HG02885 (cell line): ENCODE data around the gene KRT79.

Experiments used
- ATAC-seq: cut with Tn5 transposase; IDR thresholded peaks from one replicate; pipeline ENCODE4 v1.9.1; 2021; ENCODE audit warnings: mild to moderate bottlenecking; ENCODE audit not compliant: unreplicated experiment, poor library complexity

Gene KRT79

GRCh38 chr12:52821071-52821730 lies 12.9 kb downstream of the KRT79 start:
- no peak for ATAC-seq

GRCh38 chr12:52820521-52820920 lies 13.6 kb downstream of the KRT79 start:
- no peak for ATAC-seq

DNA sequence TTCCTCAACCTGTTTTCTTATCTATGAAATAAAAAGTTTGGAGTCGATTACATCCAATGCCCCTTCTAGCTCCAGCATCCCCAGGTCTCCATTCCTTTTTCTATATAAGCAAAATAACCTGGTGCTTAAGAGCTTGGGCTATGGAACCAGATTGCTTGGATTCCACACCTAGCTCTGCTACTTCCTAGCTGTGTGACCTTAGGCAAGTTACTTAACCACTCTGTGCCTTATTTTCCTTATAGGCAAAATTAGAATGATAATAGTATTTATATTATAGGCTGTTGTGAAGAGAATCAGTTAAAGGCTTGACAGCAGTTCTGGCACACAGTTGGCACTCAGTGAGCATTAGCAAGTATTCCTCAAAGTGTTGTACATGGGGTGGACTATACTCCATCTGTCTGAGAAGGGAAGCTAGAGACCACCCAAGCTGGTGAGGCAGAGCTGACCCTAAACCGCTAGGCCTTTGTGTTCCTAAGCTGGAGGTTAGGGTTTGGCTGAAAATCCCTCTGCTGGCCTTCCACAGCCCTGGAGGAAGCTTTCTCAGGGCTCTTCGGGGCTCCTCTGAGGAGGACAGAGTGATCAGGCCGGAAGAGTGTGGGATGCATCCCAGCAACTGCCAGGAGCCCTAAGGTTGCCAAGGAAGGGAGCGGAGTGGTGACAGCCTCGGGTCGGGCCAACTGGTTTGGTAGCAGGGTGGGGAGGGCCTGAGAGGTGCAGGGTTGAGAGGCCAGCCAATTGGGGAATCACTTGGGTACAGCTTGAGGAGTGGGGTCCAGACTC lies 14.2 kb downstream of the KRT79 start:
- no peak for ATAC-seq

GRCh38 chr12:52818887-52819420 lies 15.2 kb downstream of the KRT79 start:
- no peak for ATAC-seq

- no peak for ATAC-seq
Measured at GRCh38 chr12:52818388-52818787, 15.7 kb downstream of the KRT79 start.

GRCh38 chr12:52817699-52818238 lies 16.3 kb downstream of the KRT79 start:
- ATAC-seq, result no peak

- no peak for ATAC-seq
Measured at GRCh38 chr12:52817003-52817698, 17.0 kb downstream of the KRT79 start.

DNA sequence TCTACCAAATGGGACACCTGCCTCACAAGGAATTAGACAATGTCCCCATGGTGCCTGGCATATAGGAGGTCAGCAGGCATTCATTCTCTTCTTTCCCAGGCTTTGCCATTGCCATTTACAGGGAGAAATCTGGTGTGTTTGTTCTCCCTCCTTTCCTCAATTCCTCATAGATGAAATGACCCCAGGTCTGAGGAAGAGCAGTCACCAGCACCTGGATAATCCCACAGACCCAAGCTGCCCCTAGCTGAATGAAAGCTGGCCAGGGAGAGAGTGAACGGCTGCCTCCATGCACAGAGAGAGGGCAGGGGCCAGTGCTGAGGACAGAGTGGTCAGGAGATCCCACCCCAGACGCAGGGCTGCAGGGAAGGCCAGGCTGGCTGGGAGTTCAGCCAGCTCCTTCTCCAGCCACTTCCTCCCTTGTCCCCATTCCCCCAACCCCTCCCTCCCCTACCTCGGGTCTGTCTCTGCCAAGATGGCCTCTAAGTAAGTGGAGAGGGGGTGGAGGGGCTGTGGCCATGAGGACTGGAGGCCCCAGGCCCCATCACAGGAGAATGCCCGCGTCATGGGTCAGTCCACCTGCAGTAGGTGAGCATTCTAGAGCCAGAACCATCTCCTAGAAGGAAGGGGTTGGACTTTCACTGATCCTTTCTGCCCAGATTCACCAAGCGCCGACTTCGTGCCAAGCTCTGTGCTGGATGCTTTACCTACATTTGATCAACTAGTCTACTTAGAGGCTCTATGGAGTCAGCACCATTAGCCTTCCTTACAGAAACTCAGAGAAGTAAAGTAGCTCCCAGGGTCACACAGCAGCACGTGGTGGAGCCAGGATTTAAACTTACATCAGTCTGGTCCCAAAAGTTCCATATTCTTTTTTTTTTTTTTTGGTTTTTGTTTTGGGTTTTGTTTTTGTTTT lies 18.2 kb downstream of the KRT79 start:
- no peak for ATAC-seq

- ATAC-seq, result no peak
Measured at GRCh38 chr12:52815161-52815560, 18.9 kb downstream of the KRT79 start.

GRCh38 chr12:52814710-52815155 lies 19.4 kb downstream of the KRT79 start:
- no peak for ATAC-seq

GRCh38 chr12:52813885-52814709 lies 20.0 kb downstream of the KRT79 start, which contains the start of gene KRT4:
TSS of gene KRT4 (minus strand) at chr12:52814116. CDS start at chr12:52814058, 58 bp downstream.
- ATAC-seq, result no peak

DNA sequence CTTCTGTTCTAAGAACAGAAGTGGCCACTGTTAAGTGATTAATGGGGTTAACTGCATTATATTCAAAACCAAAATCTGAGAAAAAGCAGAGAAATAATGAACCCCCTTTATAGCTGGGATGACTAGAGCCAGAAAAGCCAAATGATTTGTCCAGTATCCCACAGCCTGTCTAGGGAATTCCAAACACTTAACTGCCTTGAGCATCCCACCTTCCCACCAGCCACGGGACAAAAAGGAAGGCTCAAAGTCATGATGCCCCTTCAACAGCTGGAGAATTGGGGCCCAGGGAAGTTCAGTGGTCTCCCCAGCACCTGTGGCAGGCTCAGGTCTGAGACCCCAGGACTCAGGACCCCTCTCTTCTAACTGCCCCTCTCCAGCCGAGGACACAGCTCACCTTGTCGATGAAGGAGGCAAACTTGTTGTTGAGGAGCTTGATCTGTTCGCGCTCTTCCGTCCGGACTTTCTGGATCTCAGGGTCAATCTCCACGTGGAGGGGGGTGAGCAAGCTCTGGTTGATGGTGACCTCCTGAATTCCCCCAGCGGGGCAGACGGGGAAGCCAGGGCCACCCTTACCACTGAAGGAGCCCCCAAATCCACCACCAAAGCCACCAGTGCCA lies 20.8 kb downstream of the KRT79 start:
- no peak for ATAC-seq

DNA sequence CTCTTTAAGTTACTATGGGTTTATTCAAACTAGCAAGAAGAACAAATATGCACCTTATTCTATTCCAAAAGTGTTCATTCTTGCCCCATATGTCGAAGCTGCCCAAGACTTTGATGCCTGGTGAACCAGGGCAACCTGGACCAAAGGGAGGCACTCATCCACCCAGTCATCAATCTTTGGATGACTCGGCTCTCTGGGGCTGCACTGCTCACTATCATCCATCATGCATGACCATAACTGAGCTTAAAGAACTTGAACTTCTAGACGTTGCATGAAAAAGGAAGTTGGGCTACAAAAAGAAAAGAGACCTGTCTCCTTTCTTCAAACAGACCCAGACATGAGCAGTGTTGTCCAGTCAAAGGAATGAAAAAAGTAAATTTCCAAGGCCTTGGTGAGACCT lies 21.4 kb downstream of the KRT79 start:
- ATAC-seq, result no peak

DNA sequence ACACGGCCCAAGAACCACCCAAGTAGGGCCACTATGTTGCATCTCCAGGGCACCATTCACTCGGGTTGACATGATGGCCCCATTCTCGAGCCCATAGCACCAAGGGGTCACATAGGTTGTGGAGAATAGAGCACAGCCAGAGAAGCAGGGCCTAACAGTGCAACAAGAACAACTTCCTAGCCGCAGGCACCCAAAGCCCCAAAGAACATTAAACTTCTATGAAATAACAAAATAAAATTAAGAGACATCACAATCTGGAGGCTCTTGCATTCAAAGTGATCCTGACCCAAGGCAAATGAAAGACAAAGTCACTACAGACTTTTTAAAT lies 22.1 kb downstream of the KRT79 start:
- no peak for ATAC-seq

- no peak for ATAC-seq
Measured at GRCh38 chr12:52811191-52812072, 22.7 kb downstream of the KRT79 start.

DNA sequence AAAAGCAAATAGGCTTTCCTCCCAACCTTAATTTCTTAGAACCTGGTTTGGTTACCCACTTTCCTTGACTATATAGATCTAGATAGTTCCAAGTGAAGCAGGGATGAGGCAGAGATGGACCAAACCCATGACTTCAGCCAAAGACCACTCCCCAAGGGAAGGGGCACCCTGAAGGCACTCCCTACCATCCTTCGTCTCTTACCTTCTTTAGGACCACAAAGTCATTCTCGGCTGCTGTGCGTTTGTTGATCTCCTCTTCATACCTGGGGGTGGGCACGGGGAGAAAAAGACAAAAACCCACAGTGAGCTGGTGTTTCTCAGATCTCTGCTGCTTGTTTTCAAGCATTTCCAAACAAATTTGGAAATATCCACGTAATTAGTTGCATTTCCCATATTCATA lies 23.6 kb downstream of the KRT79 start:
- ATAC-seq, result no peak

DNA sequence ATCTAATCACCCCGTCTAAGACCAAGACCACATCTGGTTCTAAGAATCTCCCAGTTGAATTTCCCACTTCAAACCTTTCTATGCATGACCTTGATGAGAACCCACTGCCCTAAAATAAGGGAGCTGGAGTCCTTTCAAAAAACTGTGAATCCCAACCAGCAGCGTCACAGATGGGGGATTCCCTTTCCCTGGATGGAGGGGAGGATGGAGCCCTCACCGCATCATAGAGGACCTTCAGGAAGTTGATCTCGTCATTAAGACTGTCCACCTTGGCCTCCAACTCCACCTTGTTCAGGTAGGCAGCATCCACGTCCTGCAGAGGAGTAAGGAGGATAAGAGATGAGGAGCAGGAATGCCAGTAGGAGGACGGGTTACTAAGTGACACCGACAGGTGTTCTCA lies 24.9 kb downstream of the KRT79 start:
- ATAC-seq, result no peak
